ENCODE measurements around the gene ZNF544.

DNA sequence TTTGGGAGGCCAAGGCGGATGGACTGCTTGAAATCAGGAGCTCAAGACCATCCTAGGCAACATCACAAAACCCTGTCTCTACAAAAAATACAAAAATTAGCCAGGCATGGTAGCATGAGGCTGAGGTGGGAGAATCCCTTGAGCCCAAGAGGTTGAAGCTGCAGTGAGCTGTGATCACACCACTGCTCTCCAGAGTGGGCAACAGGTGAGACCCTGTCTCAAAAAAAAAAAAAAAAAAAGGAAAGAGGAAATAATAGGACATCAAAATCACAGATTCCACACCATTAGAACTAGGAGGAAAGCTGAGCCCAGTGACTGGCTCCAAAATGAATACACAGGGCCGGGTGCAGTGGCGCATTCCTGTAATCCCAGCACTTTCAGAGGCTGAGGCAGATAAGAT is 46.9 kb downstream of the ZNF544 start:
- TF ChIP-seq, protein P1, sequence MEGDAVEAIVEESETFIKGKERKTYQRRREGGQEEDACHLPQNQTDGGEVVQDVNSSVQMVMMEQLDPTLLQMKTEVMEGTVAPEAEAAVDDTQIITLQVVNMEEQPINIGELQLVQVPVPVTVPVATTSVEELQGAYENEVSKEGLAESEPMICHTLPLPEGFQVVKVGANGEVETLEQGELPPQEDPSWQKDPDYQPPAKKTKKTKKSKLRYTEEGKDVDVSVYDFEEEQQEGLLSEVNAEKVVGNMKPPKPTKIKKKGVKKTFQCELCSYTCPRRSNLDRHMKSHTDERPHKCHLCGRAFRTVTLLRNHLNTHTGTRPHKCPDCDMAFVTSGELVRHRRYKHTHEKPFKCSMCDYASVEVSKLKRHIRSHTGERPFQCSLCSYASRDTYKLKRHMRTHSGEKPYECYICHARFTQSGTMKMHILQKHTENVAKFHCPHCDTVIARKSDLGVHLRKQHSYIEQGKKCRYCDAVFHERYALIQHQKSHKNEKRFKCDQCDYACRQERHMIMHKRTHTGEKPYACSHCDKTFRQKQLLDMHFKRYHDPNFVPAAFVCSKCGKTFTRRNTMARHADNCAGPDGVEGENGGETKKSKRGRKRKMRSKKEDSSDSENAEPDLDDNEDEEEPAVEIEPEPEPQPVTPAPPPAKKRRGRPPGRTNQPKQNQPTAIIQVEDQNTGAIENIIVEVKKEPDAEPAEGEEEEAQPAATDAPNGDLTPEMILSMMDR (IDR thresholded peaks at IDR 0.05; ENCODE audit: insufficient read depth, low read length, poor library complexity, severe bottlenecking) = no peak
- TF ChIP-seq EZH2phosphoT487 (conservative IDR thresholded peaks at IDR 0.05; ENCODE audit: low read length) = no peak

Measured in SU-DHL-6 (cell line).